HFF-Myc (cell line): ENCODE data around the gene KCND2.
A peak's percentile ranks its signal among the peaks of the same experiment; 100 is the strongest.

ENCODE experiments used
- DNase-seq: peaks from one replicate; pipeline ENCODE4 v3.0.0-alpha.2; 2011; ENCODE audit warnings: low read depth; ENCODE audit errors: extremely low read depth
- H3K4me3 ChIP-seq: replicated peaks from 2 replicates; pipeline ENCODE4 v1.5.1; 2011; ENCODE audit warnings: low read depth, mild to moderate bottlenecking, control low read depth, low read length
- CTCF ChIP-seq: IDR thresholded peaks from 2 replicates; pipeline ENCODE4 v1.5.1; 2012; ENCODE audit warnings: mild to moderate bottlenecking, low read depth, low read length, control low read depth; ENCODE audit errors: missing control alignments

The KCND2 gene

GRCh38 chr7:120723465-120724385, 450.8 kb downstream of the KCND2 start:
- TF ChIP-seq CTCF, result no peak
- no peak overlapping the region for H3K4me3 ChIP-seq
- DNase-seq, result no peak

GRCh38 chr7:120724448-120724847, 451.5 kb downstream of the KCND2 start:
- DNase-seq, result no peak
- no peak for TF ChIP-seq CTCF
- H3K4me3 ChIP-seq, result no peak overlapping the region

GRCh38 chr7:120724955-120725354, 452.0 kb downstream of the KCND2 start:
- H3K4me3 ChIP-seq, result no peak overlapping the region
- no peak for TF ChIP-seq CTCF
- DNase-seq, result no peak

GRCh38 chr7:120725376-120726039, 452.5 kb downstream of the KCND2 start:
- DNase-seq, result peak; percentile 9
- peak; percentile 45 for TF ChIP-seq CTCF
- no peak overlapping the region for H3K4me3 ChIP-seq

- no peak for DNase-seq
- H3K4me3 ChIP-seq, result no peak overlapping the region
- no peak for TF ChIP-seq CTCF
Observed at GRCh38 chr7:120729245-120729644, 456.3 kb downstream of the KCND2 start.

- no peak for TF ChIP-seq CTCF
- no peak overlapping the region for H3K4me3 ChIP-seq
- DNase-seq, result no peak
Observed at GRCh38 chr7:120731271-120731670, 458.3 kb downstream of the KCND2 start.
